GM23248 (cell line): ENCODE results near the gene GBE1. TPM values are rescaled to one million over a fixed set of nuclear protein-coding genes. Genes with fewer than 3 reads are reported as not detected.
A peak's percentile ranks its signal among the peaks of the same experiment; 100 is the strongest.

Source experiments
- DNase-seq: peaks from one replicate; pipeline ENCODE4 v3.0.0-alpha.2; 2015
- H2AFZ ChIP-seq: fragments of 200-600 bp; sonication (generic); 2 replicates; pipeline ENCODE4 v1.6.1; 2016; ENCODE audit warnings: antibody characterized with exemption
- H3F3A ChIP-seq: fragments of 200-600 bp; sonication (generic); 2 replicates; pipeline ENCODE4 v1.6.1; 2016; ENCODE audit warnings: mild to moderate bottlenecking, antibody characterized with exemption, mixed run types; ENCODE audit not compliant: insufficient read depth
- H3K27ac ChIP-seq: fragments of 200-600 bp; sonication (generic); 2 replicates; pipeline ENCODE4 v1.5.1; 2016; ENCODE audit warnings: mild to moderate bottlenecking
- H3K27me3 ChIP-seq: fragments of 200-600 bp; sonication (generic); replicated peaks from 2 replicates; pipeline ENCODE4 v1.6.1; 2016; ENCODE audit warnings: mild to moderate bottlenecking; ENCODE audit not compliant: insufficient read depth
- H3K36me3 ChIP-seq: fragments of 200-600 bp; sonication (generic); 2 replicates; pipeline ENCODE4 v1.6.1; 2016; ENCODE audit warnings: low read depth, mild to moderate bottlenecking
- H3K4me1 ChIP-seq: fragments of 200-600 bp; sonication (generic); 2 replicates; pipeline ENCODE4 v1.6.1; 2016; ENCODE audit warnings: mild to moderate bottlenecking; ENCODE audit not compliant: insufficient read depth
- H3K4me2 ChIP-seq: fragments of 200-600 bp; sonication (generic); one replicate; pipeline ENCODE4 v1.6.1; 2016; ENCODE audit warnings: mild to moderate bottlenecking; ENCODE audit not compliant: unreplicated experiment
- H3K4me3 ChIP-seq: fragments of 200-600 bp; sonication (generic); 2 replicates; pipeline ENCODE4 v1.5.1; 2016; ENCODE audit warnings: mild to moderate bottlenecking
- H3K79me2 ChIP-seq: fragments of 200-600 bp; sonication (generic); 2 replicates; pipeline ENCODE4 v1.6.1; 2016; ENCODE audit warnings: mild to moderate bottlenecking; ENCODE audit not compliant: insufficient read depth
- H3K9ac ChIP-seq: fragments of 200-600 bp; sonication (generic); 2 replicates; pipeline ENCODE4 v1.6.1; 2016; ENCODE audit warnings: mild to moderate bottlenecking
- H3K9me2 ChIP-seq: fragments of 200-600 bp; sonication (generic); 2 replicates; pipeline ENCODE4 v1.6.1; 2016; ENCODE audit warnings: mixed run types, mild to moderate bottlenecking, moderate library complexity; ENCODE audit not compliant: insufficient read depth
- H3K9me3 ChIP-seq: fragments of 200-600 bp; sonication (generic); one replicate; pipeline ENCODE4 v1.6.1; 2017; ENCODE audit warnings: low read depth
- H4K20me1 ChIP-seq: fragments of 200-600 bp; sonication (generic); 2 replicates; pipeline ENCODE4 v1.6.0; 2016; ENCODE audit not compliant: insufficient read depth
- EZH2 ChIP-seq: fragments of 200-600 bp; sonication (generic); IDR thresholded peaks from 2 replicates; pipeline ENCODE4 v1.6.1; 2018; ENCODE audit warnings: antibody characterized with exemption, mild to moderate bottlenecking; ENCODE audit not compliant: insufficient read depth, poor library complexity, severe bottlenecking
- EZH2phosphoT487 ChIP-seq: fragments of 200-600 bp; sonication (generic); IDR thresholded peaks from 2 replicates; pipeline ENCODE4 v1.6.1; 2018; ENCODE audit warnings: antibody characterized with exemption, moderate library complexity, mild to moderate bottlenecking, low read depth; ENCODE audit not compliant: insufficient read depth
- WGBS, 2 experiments: methylation state at CpG; one replicate each; pipeline ENCODE4 v1.1.6; 2015 to 2017; ENCODE audit warnings: low lambda C conversion rate in 2 of 2, low coverage in 1 of 2; ENCODE audit errors: missing lambda C conversion rate in 2 of 2; 5-methylcytosine and 5-hydroxymethylcytosine counted together
- in situ Hi-C: fragments of 300-500 bp; cut with MboI; formaldehyde crosslinking; loops from 2 replicates; pipeline ENCODE4 v1.15.0; 2020
- polyA plus RNA-seq: library from polyadenylated mRNA; unstranded; fragments of >200 nt; fragmentation: Nextera tagmentation; extraction: Ambion mirVana; gene quantifications from 2 replicates; pipeline ENCODE4 v1.2.1, GENCODE V29; 2016
- total RNA-seq: library from RNA; depleted of rRNA; stranded (reverse); fragments of >200 nt; shearing (Covaris generic); gene quantifications from 2 replicates; pipeline ENCODE4 v1.2.3, GENCODE V29; 2014

The GBE1 gene
- total and polyA plus RNA-seq, 2 experiments from 2014 or later, result 130 to 166 TPM

- no peak for TF ChIP-seq EZH2
- no peak for TF ChIP-seq EZH2phosphoT487
- no peaks in the 10 kb centered on the region for H3K27me3 ChIP-seq
- H3K9ac ChIP-seq, result peak overlapping the region; percentile 75
- no peaks in the 10 kb centered on the region for H3K36me3 ChIP-seq
- WGBS, 2 experiments, result 27 to 31% methylated on average over 2 of the region's 2 CpGs
- in situ Hi-C loops, result no loop called here
- peaks cover 45% of the 10 kb centered on the region for H3F3A ChIP-seq
- DNase-seq, result peak; percentile 65
- no peaks in the 10 kb centered on the region for H3K9me2 ChIP-seq
- no peaks in the 10 kb centered on the region for H3K9me3 ChIP-seq
- H3K4me1 ChIP-seq, result peaks cover 60% of the 10 kb centered on the region
- H3K4me2 ChIP-seq, result peak overlapping the region; percentile 77
- H3K4me3 ChIP-seq, result peak overlapping the region; percentile 55; the same call in 1 of the 2 replicates
- peak overlapping the region; percentile 25; the same call in 1 of the 2 replicates for H2AFZ ChIP-seq
- peak overlapping the region; percentile 95 for H3K27ac ChIP-seq
- H4K20me1 ChIP-seq, result no peaks in the 10 kb centered on the region
- peaks cover 98% of the 10 kb centered on the region for H3K79me2 ChIP-seq
Measured at GRCh38 chr3:81726132-81726531, 35.3 kb downstream of the GBE1 start.

- peak overlapping the region; percentile 61 for H3K4me2 ChIP-seq
- 54 to 58% methylated on average over 4 of the region's 4 CpGs for WGBS, 2 experiments
- H3K36me3 ChIP-seq, result no peaks in the 10 kb centered on the region
- no peaks in the 10 kb centered on the region for H3K9me3 ChIP-seq
- H2AFZ ChIP-seq, result peak overlapping the region; percentile 69
- TF ChIP-seq EZH2phosphoT487, result no peak
- TF ChIP-seq EZH2, result no peak
- in situ Hi-C loops, result no loop called here
- no peaks in the 10 kb centered on the region for H3K27me3 ChIP-seq
- peaks cover 94% of the 10 kb centered on the region for H3K79me2 ChIP-seq
- H3K9ac ChIP-seq, result peak overlapping the region; percentile 55
- peak overlapping the region; percentile 95 for H3K27ac ChIP-seq
- peak overlapping the region; percentile 15; the same call in 1 of the 2 replicates for H3K4me3 ChIP-seq
- H4K20me1 ChIP-seq, result no peaks in the 10 kb centered on the region
- H3F3A ChIP-seq, result peaks cover 41% of the 10 kb centered on the region
- no peaks in the 10 kb centered on the region for H3K9me2 ChIP-seq
- peaks cover 51% of the 10 kb centered on the region for H3K4me1 ChIP-seq
- DNase-seq, result peak; percentile 71
Measured at GRCh38 chr3:81723732-81724313, 37.6 kb downstream of the GBE1 start.

GRCh38 chr3:81718311-81718710 is 43.1 kb downstream of the GBE1 start:
- WGBS, 2 experiments, result 97 to 100% methylated on average over 1 of the region's 1 CpG
- Histone ChIP-seq H3K4me1 (peaks cover 22% of the 10 kb centered on the region), H3K79me2 (peaks cover 96% of the 10 kb centered on the region), H3K4me2 (no peak overlapping the region), H4K20me1 (no peaks in the 10 kb centered on the region), H2AFZ (no peak overlapping the region), H3K27ac (no peak overlapping the region), H3K4me3 (no peak overlapping the region), H3K36me3 (no peaks in the 10 kb centered on the region), H3F3A (peaks cover 34% of the 10 kb centered on the region), H3K9ac (no peak overlapping the region), H3K9me3 (no peaks in the 10 kb centered on the region), H3K9me2 (no peaks in the 10 kb centered on the region), H3K27me3 (no peaks in the 10 kb centered on the region)
- TF ChIP-seq EZH2, result no peak
- TF ChIP-seq EZH2phosphoT487, result no peak
- no peak for DNase-seq
- in situ Hi-C loops, result no loop called here

GRCh38 chr3:81716870-81717509 is 44.5 kb downstream of the GBE1 start:
- H3K36me3 ChIP-seq, result 0 out of 2 replicates have a peak, but pooled peaks cover 6% of the 10 kb centered on the region
- 95 to 97% methylated on average over 3 of the region's 3 CpGs for WGBS, 2 experiments
- peak overlapping the region; percentile 41 for H3K27ac ChIP-seq
- peaks cover 18% of the 10 kb centered on the region for H3K4me1 ChIP-seq
- H3K4me3 ChIP-seq, result 0 out of 2 replicates have a peak overlapping the region, but pooled peaks have one; percentile 1
- no peaks in the 10 kb centered on the region for H4K20me1 ChIP-seq
- peaks cover 96% of the 10 kb centered on the region for H3K79me2 ChIP-seq
- H3K9ac ChIP-seq, result no peak overlapping the region
- peak overlapping the region; percentile 27 for H3K4me2 ChIP-seq
- H3K9me2 ChIP-seq, result no peaks in the 10 kb centered on the region
- H3K27me3 ChIP-seq, result no peaks in the 10 kb centered on the region
- in situ Hi-C loops, result no loop called here
- peaks cover 40% of the 10 kb centered on the region for H3F3A ChIP-seq
- no peaks in the 10 kb centered on the region for H3K9me3 ChIP-seq
- peak; percentile 64 for DNase-seq
- TF ChIP-seq EZH2, result no peak
- TF ChIP-seq EZH2phosphoT487, result no peak
- no peak overlapping the region for H2AFZ ChIP-seq
